ENCODE data around the gene PRH1.

PRH1 gene

GRCh38 chr12:10838461-10838860 is 45.6 kb downstream of the PRH1 start:
- DNase-seq: no peak
